Peyer's patch (tissue), 4 donors: ENCODE data around the gene GLDN. TPM values are rescaled to one million over a fixed set of nuclear protein-coding genes. Genes with fewer than 3 reads are reported as not detected.

Experiments
- DNase-seq, 3 donors: peaks; one replicate each; pipeline ENCODE4 v3.0.0-alpha.2; 2017 to 2019
- H3K27ac ChIP-seq, 4 donors: fragments of 200-600 bp; sonication (generic); one replicate each; pipeline ENCODE4 v1.5.1; 2016 to 2019
- H3K27me3 ChIP-seq, 2 donors: fragments of 200-600 bp; sonication (generic); one replicate each; pipeline ENCODE4 v1.5.1; 2019
- H3K36me3 ChIP-seq, 3 donors: fragments of 200-600 bp; sonication (generic); one replicate each; pipeline ENCODE4 v1.5.1; 2016 to 2019
- H3K4me1 ChIP-seq, 4 donors: fragments of 200-600 bp; sonication (generic); one replicate each; pipeline ENCODE4 v1.5.1; 2016 to 2019
- H3K4me3 ChIP-seq, 4 donors: fragments of 200-600 bp; sonication (generic); 1 replicate in 3 of 4; 2 replicates in 1 of 4; pipeline ENCODE4 v1.5.1; 2016 to 2019; ENCODE audit warnings: mild to moderate bottlenecking in 1 of 4
- H3K9me3 ChIP-seq, 4 donors: fragments of 200-600 bp; sonication (generic); one replicate each; pipeline ENCODE4 v1.5.1; 2016 to 2019; ENCODE audit warnings: mild to moderate bottlenecking in 1 of 4
- CTCF ChIP-seq, 6 experiments: fragments of 450-650 bp in 4 of 6; fragments of 200-600 bp in 2 of 6; sonication (generic) in 1 of 6; IDR thresholded peaks; one replicate each; pipeline ENCODE4 v1.5.1; 2017 to 2019; ENCODE audit warnings: antibody characterized with exemption in 6 of 6, mild to moderate bottlenecking in 3 of 6, moderate library complexity in 1 of 6
- POLR2A ChIP-seq, 2 donors: fragments of 450-650 bp; IDR thresholded peaks; one replicate each; pipeline ENCODE4 v1.5.1; 2017; ENCODE audit warnings: antibody characterized with exemption in 2 of 2, mild to moderate bottlenecking in 2 of 2, moderate library complexity in 2 of 2
- total RNA-seq, 4 donors: library from RNA; depleted of rRNA; stranded (reverse); fragments of >200 nt; gene quantifications; one replicate each; pipeline ENCODE4 v1.1.0, GENCODE V29; 2016

GLDN gene
- total RNA-seq, 4 donors from 2014 or later: 0.13 to 0.18 TPM; not detected in 2

- H3K27me3 ChIP-seq: no peaks in the 10 kb centered on the region
- H3K9me3 ChIP-seq: no peaks in the 10 kb centered on the region
- no peaks in the 10 kb centered on the region for H3K36me3 ChIP-seq
- no peaks in the 10 kb centered on the region for H3K4me1 ChIP-seq
- H3K27ac ChIP-seq: peak overlapping the region in 1 of 4 donors; percentile 33
- DNase-seq: no peak
- TF ChIP-seq POLR2A (IDR thresholded peaks at IDR 0.05) (no peak), CTCF (IDR thresholded peaks at IDR 0.05) (peak in 1 of 6 experiments; percentile 5)
- no peak overlapping the region for H3K4me3 ChIP-seq
Measured at GRCh38 chr15:51335538-51336410, 5.7 kb upstream of the GLDN start.

GRCh38 chr15:51338496-51338895 is 3.0 kb upstream of the GLDN start, which contains the start of gene CYP19A1:
Gene CYP19A1, minus strand, starts transcription at chr15:51338596. Its CDS starts 95,684 bp downstream, at chr15:51242912.
- Histone ChIP-seq H3K4me1 (peaks cover 0 to 9% (median 0%) of the 10 kb centered on the region in 4 donors), H3K27me3 (no peaks in the 10 kb centered on the region), H3K36me3 (no peaks in the 10 kb centered on the region), H3K27ac (no peak within 1 kb of the TSS), H3K9me3 (no peaks in the 10 kb centered on the region), H3K4me3 (no peak within 1 kb of the TSS)
- TF ChIP-seq POLR2A (IDR thresholded peaks at IDR 0.05) (no peak), CTCF (IDR thresholded peaks at IDR 0.05) (no peak)
- no peak for DNase-seq

- Histone ChIP-seq H3K36me3 (no peaks in the 10 kb centered on the region), H3K27me3 (no peaks in the 10 kb centered on the region), H3K27ac (no peak overlapping the region), H3K9me3 (no peaks in the 10 kb centered on the region), H3K4me3 (peak overlapping the region in 2 of 4 donors; percentile 14 to 45), H3K4me1 (peaks cover 0 to 9% (median 0%) of the 10 kb centered on the region in 4 donors)
- no peak for DNase-seq
- no peak for TF ChIP-seq CTCF (IDR thresholded peaks at IDR 0.05)
- no peak for TF ChIP-seq POLR2A (IDR thresholded peaks at IDR 0.05)
Measured at GRCh38 chr15:51342227-51342999, 958 bp downstream of the GLDN start.

- TF ChIP-seq POLR2A (IDR thresholded peaks at IDR 0.05) (no peak), CTCF (IDR thresholded peaks at IDR 0.05) (no peak)
- DNase-seq: no peak
- Histone ChIP-seq H3K9me3 (no peaks in the 10 kb centered on the region), H3K4me1 (peaks cover 0 to 9% (median 0%) of the 10 kb centered on the region in 4 donors), H3K27ac (no peak overlapping the region), H3K36me3 (no peaks in the 10 kb centered on the region), H3K27me3 (no peaks in the 10 kb centered on the region), H3K4me3 (no peak overlapping the region)
Measured at GRCh38 chr15:51343466-51343865, 2.0 kb downstream of the GLDN start.

GRCh38 chr15:51346136-51346535 is 4.7 kb downstream of the GLDN start:
- Histone ChIP-seq H3K27me3 (no peaks in the 10 kb centered on the region), H3K27ac (no peak overlapping the region), H3K36me3 (no peaks in the 10 kb centered on the region), H3K4me3 (no peak overlapping the region), H3K4me1 (peaks cover 0 to 9% (median 0%) of the 10 kb centered on the region in 4 donors), H3K9me3 (no peaks in the 10 kb centered on the region)
- TF ChIP-seq POLR2A (IDR thresholded peaks at IDR 0.05) (no peak), CTCF (IDR thresholded peaks at IDR 0.05) (no peak)
- no peak for DNase-seq
